SK-N-MC (cell line): ENCODE data around the gene YIF1A.

Experiments used
- EZH2 ChIP-seq: fragments of 200-600 bp; sonication (generic); IDR thresholded peaks from one replicate; pipeline ENCODE4 v1.6.1; 2017; ENCODE audit warnings: antibody characterized with exemption
- POLR2AphosphoS5 ChIP-seq: IDR thresholded peaks from 2 replicates; pipeline ENCODE4 v1.6.1; 2012; ENCODE audit warnings: mild to moderate bottlenecking, low read depth, low read length, borderline replicate concordance

DNA sequence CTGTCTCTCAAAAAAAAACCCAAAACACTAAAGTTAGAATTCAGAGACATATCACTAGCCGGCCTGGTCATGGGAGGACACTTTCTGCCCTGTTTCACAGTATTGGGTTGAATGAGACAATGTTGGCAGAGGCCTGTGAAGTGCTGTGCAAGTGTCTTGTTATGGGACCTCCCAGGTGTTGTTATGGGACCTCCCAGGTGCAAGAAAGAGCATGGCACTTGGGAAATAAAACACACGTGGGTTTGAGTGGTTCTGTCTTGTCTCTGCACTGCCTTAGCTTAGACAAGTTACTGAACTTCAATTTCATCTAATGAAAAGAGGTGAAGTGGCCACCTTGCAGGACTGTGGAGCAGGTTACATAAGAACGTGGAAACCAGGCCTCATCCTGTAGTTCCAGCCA, 49.4 kb downstream of the YIF1A start:
- TF ChIP-seq POLR2AphosphoS5 (no peak), EZH2 (no peak)
